ENCODE results near the gene CISD1. TPM values are rescaled to one million over a fixed set of nuclear protein-coding genes. Genes with fewer than 3 reads are reported as not detected.
"Not testable (repeated sequence)": the region's sequence is repeated elsewhere in the genome, so short reads cannot be mapped to it uniquely, and the experiment has no call there.

Gene CISD1
- total and polyA plus RNA-seq, 2 of the 4 experiments (the other 2 are of a cell fraction), result 28.2 to 34.6 TPM

DNA sequence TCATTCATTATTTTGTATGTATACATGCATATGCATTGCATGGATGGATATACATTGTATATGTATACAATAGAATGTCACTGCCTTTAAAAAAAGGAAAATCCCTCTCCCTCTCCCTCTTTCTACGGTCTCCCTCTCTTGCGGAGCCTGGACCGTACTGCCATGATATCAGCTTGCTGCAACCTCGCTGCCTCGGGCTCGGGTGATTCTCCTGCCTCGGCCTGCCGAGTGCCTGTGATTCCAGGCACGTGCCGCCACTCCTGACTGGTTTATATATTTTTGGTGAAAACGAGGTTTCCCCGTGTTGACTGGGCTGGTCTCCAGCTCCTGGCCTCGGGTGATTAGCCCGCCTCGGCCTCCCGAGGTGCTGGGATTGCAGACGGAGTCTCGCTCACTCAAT, 25.7 kb upstream of the CISD1 start:
- Histone ChIP-seq H2AK5ac (ENCODE audit: low read depth, low read length) (no peak overlapping the region), H3K18ac (ENCODE audit: low read depth, low read length) (no peak overlapping the region), H2AFZ (replicated peaks; ENCODE audit: low read length, poor library complexity) (no peak overlapping the region), H2BK120ac (ENCODE audit: low read depth, low read length) (no peak overlapping the region), H2AK9ac (replicated peaks; ENCODE audit: low read depth, low read length, poor library complexity) (no peak overlapping the region), H3K4me2 (ENCODE audit: low read depth, low read length) (no peak overlapping the region), H2BK15ac (ENCODE audit: low read depth, low read length) (no peak overlapping the region), H3K4ac (ENCODE audit: low read depth, low read length) (no peak overlapping the region), H4K91ac (ENCODE audit: insufficient read depth, low read depth, low read length) (no peak overlapping the region), H3K79me1 (ENCODE audit: low read depth in 1 of 2, low read length in 2 of 2) (peaks cover 15 to 20% of the 10 kb centered on the region in 2 experiments), H4K20me1 (ENCODE audit: insufficient read depth, low read length) (no peaks in the 10 kb centered on the region), H2BK5ac (ENCODE audit: low read depth, low read length, poor library complexity, severe bottlenecking) (no peak overlapping the region), H3K27ac (ENCODE audit: insufficient read depth, low read length) (no peak overlapping the region), H3K4me1 (ENCODE audit: control insufficient read depth, insufficient read depth, low read length) (peaks cover 11% of the 10 kb centered on the region), H3K9ac (ENCODE audit: low read depth, low read length) (no peak overlapping the region), H3K56ac (ENCODE audit: extremely low read depth, insufficient read depth, low read length) (no peak overlapping the region), H3K4me3 (ENCODE audit: insufficient read depth, low read depth, low read length) (no peak overlapping the region), H3K9me3 (ENCODE audit: control insufficient read depth, insufficient read depth, low read length) (no peaks in the 10 kb centered on the region), H2BK20ac (ENCODE audit: low read depth, low read length) (no peak overlapping the region), H3K9me1 (ENCODE audit: insufficient read depth, low read length) (peaks cover 4% of the 10 kb centered on the region; the same call in 1 of the 2 replicates), H4K8ac (ENCODE audit: low read depth in 2 of 2, low read length in 2 of 2) (no peak overlapping the region), H3K14ac (replicated peaks; ENCODE audit: low read depth, low read length) (no peak overlapping the region), H4K5ac (ENCODE audit: low read depth, low read length) (no peak overlapping the region), H3K27me3 (ENCODE audit: control insufficient read depth, insufficient read depth, low read length) (no peaks in the 10 kb centered on the region), H3K36me3 (ENCODE audit: control insufficient read depth, insufficient read depth, low read length) (no peaks in the 10 kb centered on the region), H3K23ac (ENCODE audit: low read depth, low read length) (no peak overlapping the region)
- no peak for TF ChIP-seq MAZ (IDR thresholded peaks at IDR 0.05; ENCODE audit: borderline replicate concordance, low read depth, low read length)
- no peak for TF ChIP-seq RAD21 (IDR thresholded peaks at IDR 0.05; ENCODE audit: low read length)
- ChIA-PET CTCF (no interaction called here), POLR2A (ENCODE audit: unreplicated experiment) (no interaction called here)
- BruUV-seq (replicated peaks), result no TSS peak
- 100% methylated on average over 1 of the region's 18 CpGs; no CpG with 5 or more reads in 1 of the 2 experiments for WGBS, 2 experiments (ENCODE audit: extremely low coverage in 2 of 2, insufficient read length in 1 of 2)
- intact Hi-C loops (cut with micrococcal nuclease) (no loop called here), in situ Hi-C loops (cut with MboI; ENCODE audit: low sequenced_read_pairs) (no loop called here), dilution Hi-C loops (cut with HindIII; ENCODE audit: low sequenced_read_pairs, unreplicated experiment) (no loop called here)
- no peak for ATAC-seq (ENCODE audit: low read depth)
- DNase-seq, result no peak

DNA sequence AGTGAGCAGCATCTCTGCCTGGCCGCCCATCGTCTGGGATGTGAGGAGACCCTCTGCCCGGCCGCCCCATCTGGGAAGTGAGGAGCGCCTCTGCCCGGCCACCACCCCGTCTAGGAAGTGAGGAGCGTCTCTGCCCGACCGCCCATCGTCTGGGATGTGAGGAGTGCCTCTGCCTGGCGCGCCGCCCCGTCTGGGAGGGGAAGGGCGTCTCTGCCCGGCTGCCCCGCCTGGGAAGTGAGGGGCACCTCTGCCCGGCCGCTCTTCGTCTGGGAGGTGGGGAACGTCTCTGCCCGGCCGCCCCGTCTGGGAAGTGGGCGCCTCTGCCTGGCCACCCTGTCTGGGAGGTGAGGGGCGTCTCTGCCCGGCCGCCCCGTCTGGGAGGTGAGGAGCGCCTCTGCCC, 25.2 kb upstream of the CISD1 start:
- H3K23ac ChIP-seq (ENCODE audit: low read depth, low read length); DNase-seq; H4K8ac ChIP-seq (ENCODE audit: low read depth in 2 of 2, low read length in 2 of 2); H3K4ac ChIP-seq (ENCODE audit: low read depth, low read length); H3K27ac ChIP-seq (ENCODE audit: insufficient read depth, low read length); H3K27me3 ChIP-seq (ENCODE audit: control insufficient read depth, insufficient read depth, low read length); H3K4me3 ChIP-seq (ENCODE audit: insufficient read depth, low read depth, low read length); H3K18ac ChIP-seq (ENCODE audit: low read depth, low read length); in situ Hi-C loops (cut with MboI; ENCODE audit: low sequenced_read_pairs); CTCF ChIA-PET; H2AK5ac ChIP-seq (ENCODE audit: low read depth, low read length); BruUV-seq (replicated peaks); H3K9me3 ChIP-seq (ENCODE audit: control insufficient read depth, insufficient read depth, low read length); H2BK120ac ChIP-seq (ENCODE audit: low read depth, low read length); H4K91ac ChIP-seq (ENCODE audit: insufficient read depth, low read depth, low read length); H3K9me1 ChIP-seq (ENCODE audit: insufficient read depth, low read length); H3K36me3 ChIP-seq (ENCODE audit: control insufficient read depth, insufficient read depth, low read length); H3K14ac ChIP-seq (replicated peaks; ENCODE audit: low read depth, low read length); H2AFZ ChIP-seq (replicated peaks; ENCODE audit: low read length, poor library complexity); H2BK20ac ChIP-seq (ENCODE audit: low read depth, low read length); H3K4me2 ChIP-seq (ENCODE audit: low read depth, low read length); H4K20me1 ChIP-seq (ENCODE audit: insufficient read depth, low read length); intact Hi-C loops (cut with micrococcal nuclease); H2BK5ac ChIP-seq (ENCODE audit: low read depth, low read length, poor library complexity, severe bottlenecking); H4K5ac ChIP-seq (ENCODE audit: low read depth, low read length); H2BK15ac ChIP-seq (ENCODE audit: low read depth, low read length); dilution Hi-C loops (cut with HindIII; ENCODE audit: low sequenced_read_pairs, unreplicated experiment); H3K9ac ChIP-seq (ENCODE audit: low read depth, low read length); ATAC-seq (ENCODE audit: low read depth); H2AK9ac ChIP-seq (replicated peaks; ENCODE audit: low read depth, low read length, poor library complexity); POLR2A ChIA-PET (ENCODE audit: unreplicated experiment); H3K56ac ChIP-seq (ENCODE audit: extremely low read depth, insufficient read depth, low read length): not testable (repeated sequence)
- WGBS, 2 experiments (ENCODE audit: extremely low coverage in 2 of 2, insufficient read length in 1 of 2), result no CpG with 5 or more reads among the region's 31 CpGs
- Histone ChIP-seq H3K4me1 (ENCODE audit: control insufficient read depth, insufficient read depth, low read length) (peaks cover 11% of the 10 kb centered on the region), H3K79me1 (ENCODE audit: low read depth in 1 of 2, low read length in 2 of 2) (peaks cover 12 to 17% of the 10 kb centered on the region in 2 experiments)
